SK-N-MC (cell line): ENCODE measurements around the gene SNX25.

ENCODE experiments used
- FOXP2 ChIP-seq: optimal IDR thresholded peaks from 2 replicates; pipeline ENCODE3; 2011; ENCODE audit warnings: mild to moderate bottlenecking, moderate library complexity; ENCODE audit not compliant: insufficient read depth; ENCODE audit errors: extremely low read length, control extremely low read depth
- POLR2AphosphoS5 ChIP-seq: IDR thresholded peaks from 2 replicates; pipeline ENCODE4 v1.6.1; 2012; ENCODE audit warnings: mild to moderate bottlenecking, low read depth, low read length, borderline replicate concordance

DNA sequence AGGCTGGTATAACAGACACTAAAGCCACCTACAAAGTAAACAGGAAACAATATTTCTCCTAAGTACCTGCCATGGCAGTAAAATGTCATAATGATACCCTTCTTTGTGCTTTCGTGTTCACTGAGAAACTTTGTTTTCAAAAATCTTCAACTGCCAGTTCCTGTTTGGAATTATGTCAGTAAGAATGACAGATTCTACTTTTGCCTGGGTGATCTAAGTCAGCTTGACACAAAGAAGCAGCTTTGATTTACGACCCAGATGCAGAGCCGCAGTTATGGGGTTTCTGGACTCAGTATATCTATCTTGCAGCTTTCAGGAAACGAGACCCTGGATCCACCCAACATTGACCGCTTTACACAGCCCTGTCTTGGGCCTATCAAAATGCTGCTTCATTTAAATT, 71.2 kb downstream of the SNX25 start:
- TF ChIP-seq FOXP2 (no peak), POLR2AphosphoS5 (no peak)
